ENCODE measurements around the gene MICAL2.

MICAL2 gene

DNA sequence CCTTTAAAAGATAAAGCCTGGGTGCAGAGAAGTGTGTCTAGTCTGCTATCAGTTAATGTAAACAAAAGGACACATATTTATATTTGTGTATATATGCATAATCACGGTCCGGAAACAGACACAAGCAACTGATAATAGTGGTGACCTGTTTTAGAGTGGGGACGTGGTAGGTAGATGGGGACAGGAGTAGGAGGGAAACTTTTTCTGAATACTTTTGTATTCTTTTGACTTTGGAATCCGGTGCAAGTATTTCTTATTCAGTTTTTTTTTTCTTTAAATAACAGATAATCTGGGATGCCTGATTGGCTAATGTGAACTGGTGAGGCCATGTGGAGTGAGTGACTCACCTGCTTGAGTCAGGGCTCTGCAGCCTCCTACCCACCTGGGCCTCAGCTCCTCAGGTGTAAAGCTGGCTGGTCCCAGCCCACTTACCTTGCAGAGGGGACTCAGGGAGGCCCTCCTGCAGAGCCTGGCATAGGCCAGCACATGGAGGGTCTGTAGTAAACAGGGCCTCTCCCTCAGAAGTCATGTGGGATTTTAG lies 15.3 kb downstream of the MICAL2 start:
- Histone ChIP-seq H3K4me1 (ENCODE audit: control insufficient read depth in 1 of 2, insufficient read depth in 1 of 2, low read depth in 1 of 2, low read length in 1 of 2) (peaks cover 53% of the 10 kb centered on the region in 2 experiments), H3K9me3 (no peaks in the 10 kb centered on the region), H3K36me3 (no peaks in the 10 kb centered on the region), H3K27ac (peak overlapping the region; percentile 89), H3K27me3 (no peaks in the 10 kb centered on the region), H3K4me3 (ENCODE audit: low read depth in 1 of 2, low read length in 1 of 2) (peak overlapping the region in 1 of 2 experiments; percentile 50)
- TF ChIP-seq, protein P1, sequence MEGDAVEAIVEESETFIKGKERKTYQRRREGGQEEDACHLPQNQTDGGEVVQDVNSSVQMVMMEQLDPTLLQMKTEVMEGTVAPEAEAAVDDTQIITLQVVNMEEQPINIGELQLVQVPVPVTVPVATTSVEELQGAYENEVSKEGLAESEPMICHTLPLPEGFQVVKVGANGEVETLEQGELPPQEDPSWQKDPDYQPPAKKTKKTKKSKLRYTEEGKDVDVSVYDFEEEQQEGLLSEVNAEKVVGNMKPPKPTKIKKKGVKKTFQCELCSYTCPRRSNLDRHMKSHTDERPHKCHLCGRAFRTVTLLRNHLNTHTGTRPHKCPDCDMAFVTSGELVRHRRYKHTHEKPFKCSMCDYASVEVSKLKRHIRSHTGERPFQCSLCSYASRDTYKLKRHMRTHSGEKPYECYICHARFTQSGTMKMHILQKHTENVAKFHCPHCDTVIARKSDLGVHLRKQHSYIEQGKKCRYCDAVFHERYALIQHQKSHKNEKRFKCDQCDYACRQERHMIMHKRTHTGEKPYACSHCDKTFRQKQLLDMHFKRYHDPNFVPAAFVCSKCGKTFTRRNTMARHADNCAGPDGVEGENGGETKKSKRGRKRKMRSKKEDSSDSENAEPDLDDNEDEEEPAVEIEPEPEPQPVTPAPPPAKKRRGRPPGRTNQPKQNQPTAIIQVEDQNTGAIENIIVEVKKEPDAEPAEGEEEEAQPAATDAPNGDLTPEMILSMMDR (IDR thresholded peaks at IDR 0.05): no peak

DNA sequence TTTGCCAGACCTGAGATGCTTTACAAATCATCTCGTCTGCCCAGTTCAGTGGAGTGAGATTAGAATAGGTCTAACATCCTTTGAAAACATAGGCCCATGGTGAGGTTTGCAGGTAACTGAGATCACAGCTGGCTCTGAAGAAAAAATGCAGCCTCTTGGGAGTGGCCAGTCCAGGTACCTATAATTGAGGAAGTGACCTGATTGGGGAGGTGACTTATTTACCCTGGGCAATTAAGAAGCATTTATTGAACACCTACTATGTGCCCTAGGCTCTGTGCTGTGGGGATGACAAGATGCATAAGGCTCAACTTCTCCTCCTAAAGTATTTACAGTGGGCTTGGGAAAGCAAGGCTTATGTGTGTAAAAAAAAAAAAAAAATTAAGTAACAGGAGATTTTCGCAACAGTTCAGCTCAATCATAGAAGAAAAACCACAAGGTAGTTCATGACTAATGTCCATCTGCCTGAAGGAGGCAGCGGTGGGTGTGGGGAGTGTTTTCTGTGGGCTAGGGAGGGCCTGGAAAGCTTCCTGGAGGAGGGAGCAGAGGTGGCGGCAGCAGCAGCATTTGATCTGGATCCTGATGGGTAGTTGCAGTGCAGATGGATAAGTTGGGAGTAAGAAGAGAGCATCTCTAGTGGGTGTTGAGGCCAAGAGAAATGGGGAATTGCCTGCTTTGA lies 16.1 kb downstream of the MICAL2 start:
- Histone ChIP-seq H3K4me1 (ENCODE audit: control insufficient read depth in 1 of 2, insufficient read depth in 1 of 2, low read depth in 1 of 2, low read length in 1 of 2) (peaks cover 53% of the 10 kb centered on the region in 2 experiments), H3K27ac (peak overlapping the region; percentile 89), H3K4me3 (ENCODE audit: low read depth in 1 of 2, low read length in 1 of 2) (peak overlapping the region; percentile 28 to 50), H3K9me3 (no peaks in the 10 kb centered on the region), H3K27me3 (no peaks in the 10 kb centered on the region), H3K36me3 (no peaks in the 10 kb centered on the region)
- TF ChIP-seq, protein P1 (IDR thresholded peaks at IDR 0.05): no peak

DNA sequence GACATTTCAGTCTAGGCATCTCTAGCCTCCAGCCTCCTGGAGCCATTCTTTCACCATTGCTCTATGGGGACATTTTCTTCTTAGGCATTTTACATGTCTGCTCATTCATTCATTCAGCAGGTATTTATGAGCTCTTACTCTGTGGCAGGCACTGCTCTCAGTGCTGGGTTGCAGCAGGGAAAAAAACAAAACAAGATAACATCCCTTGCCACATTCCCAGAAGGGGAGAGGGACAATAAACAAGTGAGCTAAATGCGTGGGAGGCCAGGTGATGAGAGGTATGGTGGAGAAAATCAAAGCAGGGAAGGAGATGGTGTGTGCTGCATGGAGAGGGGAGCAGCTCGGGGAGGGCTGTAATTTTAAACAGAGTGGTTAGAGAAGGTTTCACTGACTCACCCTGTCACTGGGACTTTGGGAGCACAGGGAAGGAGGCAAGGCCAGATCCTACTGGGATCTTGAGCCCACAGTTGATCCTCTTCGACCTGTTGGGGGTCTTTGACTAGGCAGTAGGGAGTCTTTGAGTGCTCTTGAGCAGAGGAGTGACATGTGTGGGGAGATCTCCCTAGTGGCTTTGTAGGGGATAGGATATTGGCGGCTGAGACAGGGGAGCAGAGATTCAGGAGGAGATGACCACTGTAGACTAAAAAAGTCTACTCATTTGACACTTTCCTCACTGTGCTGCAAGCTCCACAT lies 17.0 kb downstream of the MICAL2 start:
- peak overlapping the region; percentile 89 for H3K27ac ChIP-seq
- TF ChIP-seq, protein P1 (IDR thresholded peaks at IDR 0.05): no peak
- no peaks in the 10 kb centered on the region for H3K27me3 ChIP-seq
- H3K36me3 ChIP-seq: no peaks in the 10 kb centered on the region
- H3K4me1 ChIP-seq (ENCODE audit: control insufficient read depth in 1 of 2, insufficient read depth in 1 of 2, low read depth in 1 of 2, low read length in 1 of 2): peaks cover 53% of the 10 kb centered on the region in 2 experiments
- no peaks in the 10 kb centered on the region for H3K9me3 ChIP-seq
- H3K4me3 ChIP-seq (ENCODE audit: low read depth in 1 of 2, low read length in 1 of 2): peak overlapping the region; percentile 28 to 50

DNA sequence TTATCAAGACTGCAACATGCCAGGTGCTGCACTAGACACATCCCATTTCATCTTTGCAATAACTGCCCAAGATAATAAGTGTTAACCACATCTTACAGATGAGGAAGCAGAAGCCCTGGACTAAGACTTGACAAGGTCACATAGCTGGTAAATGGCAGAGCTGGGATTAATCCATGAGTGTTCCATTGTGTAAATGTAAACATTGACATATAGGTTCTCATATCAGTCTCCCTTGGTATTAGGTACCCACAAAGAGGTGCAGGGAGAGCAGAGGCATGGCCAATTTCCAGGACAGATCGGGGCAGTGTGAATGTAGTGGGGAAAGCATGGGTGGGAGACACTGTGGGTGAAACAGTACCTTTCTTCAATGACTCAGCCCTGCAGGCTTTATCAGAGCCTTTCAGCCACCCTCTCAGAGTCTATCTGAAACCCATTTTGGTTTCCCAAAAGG lies 17.9 kb downstream of the MICAL2 start:
- TF ChIP-seq, protein P1 (IDR thresholded peaks at IDR 0.05): no peak
- peak overlapping the region; percentile 89 for H3K27ac ChIP-seq
- H3K4me1 ChIP-seq (ENCODE audit: control insufficient read depth in 1 of 2, insufficient read depth in 1 of 2, low read depth in 1 of 2, low read length in 1 of 2): peaks cover 53 to 54% of the 10 kb centered on the region in 2 experiments
- no peaks in the 10 kb centered on the region for H3K27me3 ChIP-seq
- H3K4me3 ChIP-seq (ENCODE audit: low read depth in 1 of 2, low read length in 1 of 2): no peak overlapping the region
- no peaks in the 10 kb centered on the region for H3K9me3 ChIP-seq
- no peaks in the 10 kb centered on the region for H3K36me3 ChIP-seq

DNA sequence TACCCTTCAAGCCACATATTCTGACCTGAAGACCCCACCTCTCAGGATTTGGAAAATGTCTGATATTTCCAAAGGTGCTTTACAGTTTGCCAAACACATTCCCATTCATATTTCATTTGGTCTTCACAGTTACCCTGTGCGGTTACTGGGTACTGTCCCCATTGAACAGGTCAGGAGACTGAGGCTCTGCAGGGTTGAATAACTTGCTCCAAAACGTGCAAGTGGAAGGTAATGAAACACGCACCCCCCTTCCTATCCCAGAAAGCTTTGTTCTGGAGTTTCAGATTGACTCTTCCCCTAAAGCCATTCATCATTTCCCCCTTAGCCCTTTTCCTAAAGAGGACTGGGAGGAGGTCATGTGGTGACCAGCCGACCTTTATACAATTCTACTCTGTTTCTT lies 18.8 kb downstream of the MICAL2 start:
- peaks cover 50 to 54% of the 10 kb centered on the region in 2 experiments for H3K4me1 ChIP-seq (ENCODE audit: control insufficient read depth in 1 of 2, insufficient read depth in 1 of 2, low read depth in 1 of 2, low read length in 1 of 2)
- TF ChIP-seq, protein P1 (IDR thresholded peaks at IDR 0.05): no peak
- H3K9me3 ChIP-seq: no peaks in the 10 kb centered on the region
- H3K4me3 ChIP-seq (ENCODE audit: low read depth in 1 of 2, low read length in 1 of 2): no peak overlapping the region
- H3K27me3 ChIP-seq: no peaks in the 10 kb centered on the region
- H3K27ac ChIP-seq: no peak overlapping the region
- H3K36me3 ChIP-seq: no peaks in the 10 kb centered on the region

All from neutrophil (primary cell).